ENCODE data around the gene KLHL11. TPM values are rescaled to one million over a fixed set of nuclear protein-coding genes. Genes with fewer than 3 reads are reported as not detected.

KLHL11 gene
- total and polyA plus RNA-seq, 2 experiments from 2014 or later = 21.3 to 29.2 TPM

DNA sequence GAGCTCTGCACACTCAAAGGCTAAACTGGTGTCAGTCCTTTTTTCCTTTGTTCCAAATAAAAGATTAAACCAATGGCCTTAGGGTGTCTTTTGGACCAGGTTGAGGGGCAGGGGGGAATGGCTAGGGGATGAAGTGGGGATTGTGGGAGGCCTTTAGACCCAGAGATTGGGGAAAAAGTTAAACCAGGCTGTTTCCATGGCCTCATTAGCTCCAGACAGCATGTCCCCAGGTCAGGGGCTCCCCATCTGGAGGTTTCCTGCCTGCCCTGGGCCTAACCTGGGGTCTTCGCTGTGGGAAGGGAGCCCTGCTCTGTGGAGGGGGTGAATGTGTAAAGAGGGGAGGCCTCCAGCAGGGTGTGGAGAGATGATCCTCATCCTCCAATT is 42.1 kb downstream of the KLHL11 start:
- no peaks in the 10 kb centered on the region for H3K27me3 ChIP-seq
- DNase-seq (ENCODE audit: low read depth in 1 of 2, low spot score in 1 of 2) = no peak
- peak overlapping the region; percentile 47 for H3K27ac ChIP-seq
- H3K4me3 ChIP-seq = no peak overlapping the region
- no peaks in the 10 kb centered on the region for H3K4me1 ChIP-seq (ENCODE audit: low read depth)
- TF ChIP-seq, protein P1, sequence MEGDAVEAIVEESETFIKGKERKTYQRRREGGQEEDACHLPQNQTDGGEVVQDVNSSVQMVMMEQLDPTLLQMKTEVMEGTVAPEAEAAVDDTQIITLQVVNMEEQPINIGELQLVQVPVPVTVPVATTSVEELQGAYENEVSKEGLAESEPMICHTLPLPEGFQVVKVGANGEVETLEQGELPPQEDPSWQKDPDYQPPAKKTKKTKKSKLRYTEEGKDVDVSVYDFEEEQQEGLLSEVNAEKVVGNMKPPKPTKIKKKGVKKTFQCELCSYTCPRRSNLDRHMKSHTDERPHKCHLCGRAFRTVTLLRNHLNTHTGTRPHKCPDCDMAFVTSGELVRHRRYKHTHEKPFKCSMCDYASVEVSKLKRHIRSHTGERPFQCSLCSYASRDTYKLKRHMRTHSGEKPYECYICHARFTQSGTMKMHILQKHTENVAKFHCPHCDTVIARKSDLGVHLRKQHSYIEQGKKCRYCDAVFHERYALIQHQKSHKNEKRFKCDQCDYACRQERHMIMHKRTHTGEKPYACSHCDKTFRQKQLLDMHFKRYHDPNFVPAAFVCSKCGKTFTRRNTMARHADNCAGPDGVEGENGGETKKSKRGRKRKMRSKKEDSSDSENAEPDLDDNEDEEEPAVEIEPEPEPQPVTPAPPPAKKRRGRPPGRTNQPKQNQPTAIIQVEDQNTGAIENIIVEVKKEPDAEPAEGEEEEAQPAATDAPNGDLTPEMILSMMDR (IDR thresholded peaks at IDR 0.05; ENCODE audit: low read depth, low read length) = no peak
- no peaks in the 10 kb centered on the region for H3K9me3 ChIP-seq (ENCODE audit: low read depth)
- H3K36me3 ChIP-seq = peaks cover 20% of the 10 kb centered on the region

DNA sequence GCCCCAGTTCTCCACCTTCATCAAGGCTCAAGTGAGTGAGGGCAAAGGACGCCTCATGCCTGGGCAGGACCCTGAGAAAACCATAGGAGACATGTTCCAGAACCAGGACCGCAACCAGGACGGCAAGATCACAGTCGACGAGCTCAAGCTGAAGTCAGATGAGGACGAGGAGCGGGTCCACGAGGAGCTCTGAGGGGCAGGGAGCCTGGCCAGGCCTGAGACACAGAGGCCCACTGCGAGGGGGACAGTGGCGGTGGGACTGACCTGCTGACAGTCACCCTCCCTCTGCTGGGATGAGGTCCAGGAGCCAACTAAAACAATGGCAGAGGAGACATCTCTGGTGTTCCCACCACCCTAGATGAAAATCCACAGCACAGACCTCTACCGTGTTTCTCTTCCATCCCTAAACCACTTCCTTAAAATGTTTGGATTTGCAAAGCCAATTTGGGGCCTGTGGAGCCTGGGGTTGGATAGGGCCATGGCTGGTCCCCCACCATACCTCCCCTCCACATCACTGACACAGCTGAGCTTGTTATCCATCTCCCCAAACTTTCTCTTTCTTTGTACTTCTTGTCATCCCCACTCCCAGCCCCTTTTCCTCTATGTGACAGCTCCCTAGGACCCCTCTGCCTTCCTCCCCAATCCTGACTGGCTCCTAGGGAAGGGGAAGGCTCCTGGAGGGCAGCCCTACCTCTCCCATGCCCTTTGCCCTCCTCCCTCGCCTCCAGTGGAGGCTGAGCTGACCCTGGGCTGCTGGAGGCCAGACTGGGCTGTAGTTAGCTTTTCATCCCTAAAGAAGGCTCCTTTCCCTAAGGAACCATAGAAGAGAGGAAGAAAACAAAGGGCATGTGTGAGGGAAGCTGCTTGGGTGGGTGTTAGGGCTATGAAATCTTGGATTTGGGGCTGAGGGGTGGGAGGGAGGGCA is 42.7 kb downstream of the KLHL11 start:
- Histone ChIP-seq H3K9me3 (ENCODE audit: low read depth) (no peaks in the 10 kb centered on the region), H3K27ac (peak overlapping the region; percentile 47), H3K36me3 (peaks cover 16% of the 10 kb centered on the region)

DNA sequence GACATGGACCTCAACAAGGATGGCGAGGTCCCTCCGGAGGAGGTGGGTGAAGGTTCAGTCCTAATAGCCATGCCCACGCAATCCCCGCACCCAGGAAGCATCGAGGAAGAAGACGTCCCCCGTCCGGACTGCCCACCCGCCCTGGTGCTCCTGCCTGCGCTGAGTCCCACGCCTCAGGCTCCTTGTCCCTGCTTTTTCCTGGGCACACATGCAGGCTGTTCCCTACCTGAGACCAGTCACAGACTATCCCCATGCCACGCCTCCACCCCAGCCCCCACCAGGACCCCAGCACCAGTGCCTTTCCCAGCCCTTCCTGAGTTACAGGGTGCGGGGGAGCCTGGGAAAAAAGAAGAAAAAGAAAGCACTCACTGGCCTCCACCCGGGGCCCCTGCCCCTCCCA is 43.4 kb downstream of the KLHL11 start:
- peak overlapping the region; percentile 47 for H3K27ac ChIP-seq
- H3K4me3 ChIP-seq = no peak overlapping the region
- no peaks in the 10 kb centered on the region for H3K9me3 ChIP-seq (ENCODE audit: low read depth)
- DNase-seq (ENCODE audit: low read depth in 1 of 2, low spot score in 1 of 2) = no peak
- H3K4me1 ChIP-seq (ENCODE audit: low read depth) = no peaks in the 10 kb centered on the region
- no peaks in the 10 kb centered on the region for H3K27me3 ChIP-seq
- peaks cover 14% of the 10 kb centered on the region for H3K36me3 ChIP-seq
- TF ChIP-seq, protein P1 (IDR thresholded peaks at IDR 0.05; ENCODE audit: low read depth, low read length) = no peak

More for the DNA sequence above, 42.7 kb downstream of the KLHL11 start:
- no peak for DNase-seq (ENCODE audit: low read depth in 1 of 2, low spot score in 1 of 2)
- no peaks in the 10 kb centered on the region for H3K27me3 ChIP-seq
- TF ChIP-seq, protein P1 (IDR thresholded peaks at IDR 0.05; ENCODE audit: low read depth, low read length) = no peak
- no peaks in the 10 kb centered on the region for H3K4me1 ChIP-seq (ENCODE audit: low read depth)
- H3K4me3 ChIP-seq = no peak overlapping the region

DNA sequence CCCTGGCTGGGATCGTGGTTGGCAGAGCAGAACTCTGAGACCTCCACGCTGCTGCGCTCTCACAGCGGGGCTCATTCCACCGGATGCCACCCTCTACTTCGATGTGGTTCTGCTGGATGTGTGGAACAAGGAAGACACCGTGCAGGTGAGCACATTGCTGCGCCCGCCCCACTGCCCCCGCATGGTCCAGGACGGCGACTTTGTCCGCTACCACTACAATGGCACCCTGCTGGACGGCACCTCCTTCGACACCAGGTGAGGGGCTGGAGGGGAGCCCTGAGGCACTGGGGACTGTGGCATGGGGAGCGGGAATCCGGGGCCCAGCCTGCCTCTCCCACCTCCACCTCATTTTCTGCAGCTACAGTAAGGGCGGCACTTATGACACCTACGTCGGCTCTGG is 47.2 kb downstream of the KLHL11 start:
- Histone ChIP-seq H3K27ac (no peak overlapping the region), H3K36me3 (peaks cover 12% of the 10 kb centered on the region), H3K9me3 (ENCODE audit: low read depth) (no peaks in the 10 kb centered on the region), H3K4me1 (ENCODE audit: low read depth) (peaks cover 10% of the 10 kb centered on the region), H3K27me3 (no peaks in the 10 kb centered on the region), H3K4me3 (no peak overlapping the region)
- no peak for DNase-seq (ENCODE audit: low read depth in 1 of 2, low spot score in 1 of 2)
- TF ChIP-seq, protein P1 (IDR thresholded peaks at IDR 0.05; ENCODE audit: low read depth, low read length) = no peak

DNA sequence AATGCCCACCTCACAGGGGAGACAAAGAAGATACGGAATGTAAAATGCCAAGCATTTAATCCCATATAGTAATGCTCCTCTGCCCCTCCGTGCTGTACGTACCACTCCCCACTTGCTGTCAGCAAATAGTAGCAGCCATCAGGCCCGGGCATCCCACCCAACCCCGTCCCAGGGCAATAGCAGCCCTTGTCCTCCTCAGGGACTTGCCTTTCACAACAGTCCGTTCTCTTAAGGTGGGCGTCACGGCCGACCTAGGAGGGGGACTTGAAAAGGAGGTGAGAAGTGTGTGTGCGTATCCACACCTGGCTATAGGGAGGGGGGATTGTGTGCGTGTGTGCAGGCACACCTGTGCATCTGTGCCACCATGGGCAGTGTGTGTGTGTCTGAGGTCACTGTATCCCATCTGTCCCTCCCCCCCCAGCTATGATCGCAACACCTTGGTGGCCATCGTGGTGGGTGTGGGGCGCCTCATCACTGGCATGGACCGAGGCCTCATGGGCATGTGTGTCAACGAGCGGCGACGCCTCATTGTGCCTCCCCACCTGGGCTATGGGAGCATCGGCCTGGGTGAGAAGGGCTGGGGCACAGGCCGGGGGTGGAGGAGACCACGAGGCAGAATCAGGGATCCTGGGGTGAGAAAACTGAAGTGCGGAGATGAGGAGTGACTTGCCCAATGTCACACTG is 48.4 kb downstream of the KLHL11 start:
- no peak overlapping the region for H3K27ac ChIP-seq
- H3K4me1 ChIP-seq (ENCODE audit: low read depth) = peaks cover 10% of the 10 kb centered on the region
- H3K4me3 ChIP-seq = no peak overlapping the region
- H3K9me3 ChIP-seq (ENCODE audit: low read depth) = no peaks in the 10 kb centered on the region
- DNase-seq (ENCODE audit: low read depth in 1 of 2, low spot score in 1 of 2) = no peak
- TF ChIP-seq, protein P1 (IDR thresholded peaks at IDR 0.05; ENCODE audit: low read depth, low read length) = no peak
- H3K27me3 ChIP-seq = no peaks in the 10 kb centered on the region
- H3K36me3 ChIP-seq = peaks cover 12% of the 10 kb centered on the region
